ENCODE measurements around the gene SEZ6L2.
A peak's percentile ranks its signal among the peaks of the same experiment; 100 is the strongest.
"Not testable (repeated sequence)": the region's sequence is repeated elsewhere in the genome, so short reads cannot be mapped to it uniquely, and the experiment has no call there.

Gene SEZ6L2

DNA sequence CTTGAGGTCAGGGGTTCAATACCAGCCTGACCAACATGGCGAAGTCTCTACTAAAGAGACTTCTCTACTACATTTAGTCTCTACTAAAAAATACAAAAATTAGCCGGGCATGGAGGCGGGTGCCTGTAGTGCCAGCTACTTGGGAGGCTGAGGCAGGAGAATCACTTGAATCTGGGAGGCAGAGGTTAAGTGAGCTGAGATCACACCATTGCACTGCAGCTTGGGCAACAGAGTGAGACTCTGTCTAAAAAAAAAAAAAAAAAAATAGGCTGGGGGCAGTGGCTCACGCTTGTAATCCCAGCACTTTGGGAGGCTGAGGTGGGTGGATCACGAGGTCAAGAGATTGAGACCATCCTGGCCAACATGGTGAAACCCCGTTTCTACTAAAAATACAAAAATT lies 10.5 kb upstream of the SEZ6L2 start:
- not testable (repeated sequence) for DNase-seq

DNA sequence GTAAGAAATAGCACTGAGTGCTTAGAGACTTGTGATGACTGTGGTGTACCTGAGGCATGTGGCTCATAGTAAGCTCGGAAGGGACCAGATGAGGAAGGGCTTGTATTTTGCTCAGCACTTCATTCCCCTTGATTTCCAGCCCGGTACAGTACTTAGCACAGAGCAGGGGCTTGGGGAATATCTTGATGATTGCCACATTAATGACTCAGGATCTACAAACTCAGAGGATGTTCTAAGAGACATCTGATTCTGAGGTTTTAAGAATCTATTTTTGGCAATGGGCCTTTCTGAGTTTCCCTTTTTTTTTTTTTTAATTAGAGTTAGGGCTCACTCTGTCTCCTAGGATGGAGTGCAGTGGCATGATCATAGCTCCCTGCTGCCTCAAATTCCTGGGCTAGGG lies 10.0 kb upstream of the SEZ6L2 start:
- no peak for DNase-seq

DNA sequence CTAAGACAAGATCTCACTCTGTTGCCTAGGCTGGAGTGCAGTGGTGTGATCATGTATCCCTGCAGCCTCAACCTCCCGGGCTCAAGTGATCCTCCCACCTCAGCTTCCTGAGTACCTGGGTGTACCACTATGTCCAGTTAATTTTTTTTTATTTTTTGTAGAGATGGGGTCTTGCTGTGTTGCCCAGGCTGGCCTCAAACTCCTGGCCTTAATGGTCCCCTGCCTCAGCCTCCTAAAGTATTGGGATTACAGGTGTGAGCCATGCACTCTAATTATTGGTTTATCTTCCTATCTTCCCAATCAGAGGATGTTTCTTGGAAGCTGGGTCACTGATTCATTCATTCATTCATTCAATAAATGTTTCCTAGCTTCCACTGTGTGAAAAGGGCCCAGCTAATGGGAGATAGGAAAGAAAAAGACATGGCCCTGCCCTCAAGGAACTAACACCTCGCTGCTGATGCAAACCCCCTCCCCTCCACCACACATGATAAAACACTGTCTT lies 9.4 kb upstream of the SEZ6L2 start:
- DNase-seq, result no peak

DNA sequence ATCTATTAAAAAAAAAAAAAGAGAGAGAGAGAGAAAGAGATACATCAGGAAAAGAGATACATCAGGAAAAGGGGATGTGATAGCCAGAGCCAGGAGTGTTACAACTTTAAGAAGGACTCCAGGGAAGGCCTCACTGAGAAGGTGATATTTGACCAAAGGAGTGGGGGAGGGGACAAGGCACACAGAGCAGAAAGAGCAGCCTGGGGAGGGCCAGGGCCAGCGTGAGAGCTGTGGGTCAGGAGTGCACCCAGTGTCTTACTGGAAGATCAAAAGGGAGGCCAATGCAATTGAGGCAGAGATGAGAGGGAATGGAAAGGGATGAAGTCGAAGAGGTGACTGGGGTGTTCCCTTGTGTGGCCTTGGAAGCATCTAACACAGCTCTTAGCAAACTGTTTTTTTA lies 8.6 kb upstream of the SEZ6L2 start:
- DNase-seq, result no peak

DNA sequence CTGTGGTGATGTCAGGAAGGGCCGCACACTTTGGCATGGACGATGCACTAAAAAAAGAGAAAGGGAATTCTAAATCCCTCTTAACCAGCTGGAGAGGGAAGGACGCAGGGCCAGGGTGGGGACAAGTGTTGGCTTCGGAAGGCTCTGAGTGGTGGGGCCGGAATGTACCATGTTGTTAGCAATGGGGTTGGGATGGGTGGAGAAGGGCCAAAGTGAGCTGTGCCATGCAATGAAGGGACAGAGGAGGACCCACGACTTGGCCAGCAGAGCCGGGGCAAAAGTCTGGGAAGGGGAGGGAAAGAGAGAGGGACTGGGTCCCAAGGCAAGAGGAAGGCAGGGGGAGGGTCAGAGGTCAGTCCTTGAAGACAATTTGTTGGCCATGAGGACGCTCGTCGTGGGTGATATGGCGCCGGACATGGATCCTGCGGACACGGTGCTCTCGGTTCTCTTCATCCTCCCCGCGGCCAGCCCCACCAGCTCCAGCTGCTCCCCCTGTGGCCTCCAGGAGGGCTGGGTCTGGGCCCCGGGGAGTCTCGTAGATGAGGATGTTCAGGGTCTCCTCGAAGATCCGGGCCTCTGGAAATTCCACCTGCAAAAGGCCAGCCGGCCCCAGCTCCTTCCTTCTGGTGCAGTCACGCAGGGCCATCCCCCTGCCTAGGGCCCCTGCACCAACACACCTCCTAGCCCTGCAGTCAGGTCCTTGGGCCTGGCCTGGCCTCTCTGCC lies 7.3 kb upstream of the SEZ6L2 start:
- no peak for DNase-seq

DNA sequence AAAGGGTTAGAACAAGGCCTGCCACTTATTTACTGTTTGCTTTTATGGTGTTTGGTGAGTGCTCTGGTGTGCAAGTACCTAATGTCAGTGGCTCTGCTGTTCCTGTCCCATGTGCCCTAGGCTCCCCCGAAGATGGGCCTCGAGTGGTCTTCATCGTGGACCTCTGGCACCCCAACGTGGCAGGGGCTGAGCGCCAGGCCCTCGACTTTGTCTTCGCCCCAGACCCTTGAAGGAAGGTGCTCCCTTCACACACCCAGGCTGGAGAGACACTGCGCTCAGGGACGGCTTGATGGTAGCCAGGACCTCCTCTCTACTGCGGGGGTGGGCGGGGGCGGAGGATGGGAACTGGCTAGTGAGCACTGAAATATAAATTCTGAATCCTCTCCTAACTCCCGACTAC lies 6.3 kb upstream of the SEZ6L2 start:
- no peak for DNase-seq

DNA sequence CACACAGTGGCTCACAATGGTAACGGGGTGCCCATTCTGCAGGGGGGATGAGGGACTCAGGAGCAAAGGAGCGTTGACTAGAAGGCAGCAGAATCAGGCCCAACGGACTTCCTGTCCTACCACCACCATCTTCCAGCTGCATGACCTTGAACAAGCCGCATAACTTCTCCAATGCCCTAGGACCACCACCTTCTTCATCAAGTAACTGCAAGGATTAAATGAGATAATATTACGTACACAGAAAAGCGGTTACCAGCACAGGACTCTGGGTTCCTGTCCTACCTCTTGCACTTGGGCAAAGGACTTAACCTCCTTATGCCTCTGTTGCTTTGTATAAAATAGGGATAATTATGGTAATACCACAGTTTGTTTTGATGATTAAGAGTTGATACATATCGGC lies 5.6 kb upstream of the SEZ6L2 start:
- no peak for DNase-seq

DNA sequence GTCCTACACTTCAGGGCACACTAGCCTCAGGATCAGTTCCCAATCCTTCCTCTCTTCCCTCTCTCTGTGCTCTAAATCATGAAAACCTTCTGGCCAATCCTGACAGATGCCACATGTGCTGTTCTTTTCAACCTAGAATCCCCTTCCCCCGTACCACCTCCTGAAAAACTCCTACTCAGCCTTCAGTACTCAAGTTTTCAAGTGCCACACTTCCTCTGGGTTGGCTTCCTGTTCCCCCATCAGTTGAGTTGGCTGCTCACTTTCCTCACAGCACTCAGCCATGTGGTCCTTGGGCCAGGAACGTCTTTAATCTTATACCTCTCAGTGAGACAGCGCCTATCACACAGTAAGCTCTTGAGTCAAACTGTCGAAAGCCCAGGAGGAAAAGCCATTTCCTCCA lies 4.2 kb upstream of the SEZ6L2 start:
- DNase-seq, result no peak

DNA sequence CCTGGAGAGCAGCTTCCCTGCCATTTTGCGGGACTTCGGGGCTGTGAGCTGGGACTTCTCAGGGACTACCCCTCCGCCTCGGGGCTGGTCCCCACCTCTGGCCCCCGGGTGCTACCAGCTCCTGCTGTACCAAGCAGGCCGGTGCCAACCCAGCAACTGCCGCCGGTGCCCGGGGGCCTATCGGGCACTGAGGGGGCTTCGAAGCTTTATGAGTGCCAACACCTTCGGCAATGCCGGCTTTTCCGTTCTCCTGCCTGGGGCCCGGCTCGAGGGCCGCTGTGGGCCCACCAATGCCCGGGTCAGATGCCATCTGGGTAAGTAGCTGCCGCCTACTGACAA lies 2.2 kb upstream of the SEZ6L2 start:
- DNase-seq, result no peak

DNA sequence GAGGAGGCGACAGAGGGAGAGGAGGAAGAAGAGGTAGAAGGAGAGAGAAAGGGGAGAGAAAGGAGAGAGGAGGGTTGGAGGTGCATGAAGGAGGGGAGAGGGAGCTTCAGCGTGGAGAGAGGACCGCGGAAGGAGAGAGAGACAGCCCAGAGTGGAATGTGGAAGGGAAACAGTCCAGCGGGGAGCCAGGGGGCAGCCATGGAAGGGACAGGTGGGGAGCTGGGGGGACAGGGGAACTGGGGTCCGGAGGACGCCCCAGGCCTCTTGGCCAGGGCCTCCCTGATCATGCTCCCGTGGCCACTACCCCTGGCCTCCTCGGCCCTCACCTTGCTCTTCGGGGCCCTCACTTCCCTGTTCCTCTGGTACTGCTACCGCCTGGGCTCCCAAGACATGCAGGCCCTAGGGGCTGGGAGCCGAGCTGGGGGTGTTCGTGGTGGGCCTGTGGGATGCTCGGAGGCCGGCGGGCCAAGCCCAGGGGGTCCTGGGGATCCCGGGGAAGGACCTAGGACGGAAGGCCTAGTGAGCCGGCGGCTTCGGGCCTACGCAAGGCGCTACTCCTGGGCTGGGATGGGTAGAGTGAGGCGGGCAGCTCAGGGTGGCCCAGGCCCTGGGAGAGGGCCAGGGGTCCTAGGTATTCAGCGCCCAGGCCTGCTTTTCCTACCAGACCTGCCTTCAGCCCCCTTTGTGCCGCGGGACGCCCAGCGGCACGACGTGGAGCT lies 1.7 kb upstream of the SEZ6L2 start:
- DNase-seq, result no peak

DNA sequence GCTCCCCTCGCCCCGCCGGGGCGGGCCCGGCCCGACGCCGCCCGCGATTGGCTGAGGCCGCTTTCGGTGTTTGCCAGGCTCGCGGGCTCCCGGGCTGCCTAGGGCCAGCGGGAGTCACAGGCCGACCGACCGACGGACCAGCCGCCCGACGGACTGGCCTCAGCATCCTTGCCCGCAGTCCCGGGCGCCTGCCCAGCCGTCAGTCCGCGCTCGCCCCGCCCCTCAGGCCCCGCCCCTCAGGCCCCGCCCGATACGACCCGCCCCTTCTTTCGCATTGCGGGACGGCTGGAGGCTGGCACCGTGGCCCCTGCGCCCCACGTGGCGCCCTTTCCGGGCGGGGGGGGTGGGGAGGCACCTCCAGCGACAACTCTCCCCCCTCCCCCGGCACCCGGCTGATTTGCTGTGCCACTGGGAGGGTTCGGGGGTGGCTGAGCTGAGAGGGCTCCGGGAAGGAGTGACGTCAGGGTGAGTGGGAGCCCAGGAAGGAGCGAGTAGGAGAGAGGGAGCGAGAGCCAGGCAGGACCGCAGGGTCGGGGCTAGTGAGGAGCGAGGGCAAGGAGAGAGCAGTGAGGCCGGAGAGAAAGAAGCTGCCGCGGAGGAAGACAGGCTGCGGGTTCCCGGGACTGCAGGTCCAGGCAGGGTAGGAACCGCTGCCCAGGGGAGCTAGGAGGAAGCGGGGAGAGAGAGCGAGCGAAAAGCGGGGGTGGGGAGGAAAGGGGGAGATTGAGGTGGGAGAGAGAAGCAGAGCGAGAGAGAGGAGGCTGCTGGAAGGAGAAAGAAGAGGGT lies 945 bp upstream of the SEZ6L2 start, which contains the start of gene ASPHD1:
Gene ASPHD1 (plus strand): TSS at position 387 of the 786 bp plus-strand sequence. CDS start 484 bp downstream, outside the sequence.
- DNase-seq, result peak; percentile 82

DNA sequence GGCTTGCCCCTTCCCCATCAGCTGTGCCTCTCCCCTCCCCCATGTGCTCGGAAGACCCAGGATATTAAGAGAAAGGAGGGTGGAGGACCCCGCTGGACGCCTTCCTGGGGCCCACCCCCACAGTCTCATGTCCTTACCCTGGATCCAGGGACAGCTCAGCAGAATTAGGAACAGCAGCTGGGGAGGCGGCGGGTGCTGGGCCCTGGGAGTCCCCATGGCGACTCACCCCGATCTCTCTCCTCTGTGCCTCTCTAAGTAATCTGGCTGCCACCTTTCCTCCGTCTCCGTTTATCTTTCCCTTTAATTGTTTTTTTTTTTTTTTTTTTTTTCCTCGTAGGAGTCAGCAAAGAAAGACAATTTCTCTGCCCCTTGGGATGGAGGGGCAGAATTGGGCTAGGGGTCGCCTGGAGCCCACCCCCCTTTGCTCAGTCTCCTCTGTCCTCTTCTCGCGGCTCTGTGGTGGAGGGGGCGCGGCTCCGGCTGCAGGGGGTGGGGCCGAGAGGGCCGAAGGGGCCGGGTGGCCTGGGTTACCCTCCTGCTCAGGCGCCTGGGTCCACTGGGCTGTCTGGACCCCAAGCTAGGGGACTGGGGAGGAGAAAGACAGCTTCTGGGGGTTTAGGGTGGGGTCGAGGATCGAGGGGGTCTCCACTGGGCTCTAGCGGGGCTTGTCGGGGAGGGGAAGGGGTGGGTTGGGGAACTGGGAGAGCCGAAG lies 390 bp downstream of the SEZ6L2 start:
- peak; percentile 71 for DNase-seq

DNA sequence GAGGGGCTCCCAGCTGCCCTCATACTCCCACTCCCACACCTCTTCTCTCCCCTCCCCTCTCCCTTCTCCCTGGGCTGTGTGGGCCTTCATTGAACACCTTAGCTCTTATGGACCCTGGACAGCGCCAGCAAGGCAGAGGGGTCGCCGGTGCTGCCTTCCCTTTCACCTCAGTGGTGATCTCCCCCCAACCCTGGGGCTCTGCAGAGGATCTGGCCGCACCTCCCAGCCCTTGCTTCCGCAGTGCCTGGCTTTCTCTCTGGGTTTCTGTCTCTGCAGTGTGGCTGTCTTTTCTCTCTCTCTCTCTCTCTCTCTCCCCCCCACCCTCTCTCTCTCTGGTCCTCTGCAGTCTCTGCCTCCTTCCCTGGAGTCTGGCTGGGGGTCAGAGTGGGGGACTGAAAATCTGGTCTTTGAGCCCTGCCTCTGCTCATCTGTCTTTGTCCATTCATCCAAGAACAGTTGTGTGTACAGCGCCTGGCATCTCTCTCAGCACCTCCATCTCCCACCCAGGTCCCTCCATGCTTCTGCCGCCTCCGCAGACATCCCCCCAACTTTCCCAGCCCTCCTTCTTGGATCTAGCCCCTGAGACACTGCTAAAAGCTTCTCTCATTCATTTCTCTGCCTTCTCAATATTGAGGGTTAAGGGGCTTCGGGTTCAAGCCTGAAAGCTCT lies 1.1 kb downstream of the SEZ6L2 start:
- no peak for DNase-seq

DNA sequence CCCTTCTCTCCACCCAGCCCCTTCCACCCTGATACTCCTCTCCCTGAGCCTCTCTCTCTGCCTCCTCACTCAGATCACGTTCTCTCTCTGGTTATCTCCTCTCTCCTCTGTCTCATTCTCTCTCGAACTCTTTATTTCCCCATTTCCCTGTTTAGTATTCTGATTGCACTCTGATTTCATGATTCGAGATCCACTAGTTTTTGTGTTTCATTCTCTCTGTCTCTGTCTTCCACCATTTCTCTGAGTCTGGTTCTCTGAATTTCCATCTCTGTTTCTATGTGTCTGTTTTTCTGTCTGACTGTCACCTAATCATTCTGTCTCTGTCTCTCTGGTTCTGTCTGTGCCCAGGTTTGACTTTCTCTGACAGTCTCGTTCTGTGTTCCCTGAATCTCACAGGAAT lies 2.0 kb downstream of the SEZ6L2 start:
- no peak for DNase-seq

DNA sequence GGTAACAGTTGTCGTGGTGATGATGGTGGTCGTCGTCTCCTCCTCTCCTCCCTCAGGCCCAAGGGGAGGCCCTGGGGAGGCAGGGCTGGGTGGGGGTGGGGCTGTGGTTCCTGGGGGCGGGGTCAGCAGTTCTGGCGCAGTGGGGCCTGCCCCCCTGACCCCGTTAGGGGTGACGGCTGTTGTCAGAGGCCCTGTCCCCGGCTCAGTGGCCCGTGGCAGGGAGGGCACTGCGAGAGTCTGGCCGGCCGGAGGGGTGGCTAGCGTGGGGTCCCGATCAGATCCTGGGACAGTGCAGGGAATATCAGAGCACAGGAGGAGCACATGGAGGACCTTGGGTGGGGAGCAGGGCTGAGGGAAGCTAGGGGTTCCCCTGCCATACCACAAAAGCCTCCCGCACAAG lies 2.5 kb downstream of the SEZ6L2 start:
- no peak for DNase-seq

DNA sequence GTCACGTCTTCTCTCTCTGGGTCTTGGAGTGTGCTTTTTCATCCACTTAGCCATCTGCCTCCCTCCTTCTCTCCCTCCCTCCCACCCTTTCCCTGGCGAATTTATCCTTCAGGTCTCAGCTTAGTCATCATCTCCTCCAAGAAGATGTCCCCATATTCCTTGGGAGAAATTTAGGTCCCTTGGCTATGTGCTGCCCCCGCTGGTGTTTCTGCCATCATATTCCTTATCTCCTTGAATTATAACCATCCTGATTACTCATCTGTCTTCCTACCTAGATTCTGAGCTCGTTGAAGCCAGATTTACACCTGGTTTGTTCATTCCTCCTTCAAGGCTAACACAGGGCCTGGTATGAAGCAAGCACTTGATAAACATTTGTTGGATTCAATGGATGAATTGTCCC lies 5.0 kb downstream of the SEZ6L2 start:
- DNase-seq, result no peak

DNA sequence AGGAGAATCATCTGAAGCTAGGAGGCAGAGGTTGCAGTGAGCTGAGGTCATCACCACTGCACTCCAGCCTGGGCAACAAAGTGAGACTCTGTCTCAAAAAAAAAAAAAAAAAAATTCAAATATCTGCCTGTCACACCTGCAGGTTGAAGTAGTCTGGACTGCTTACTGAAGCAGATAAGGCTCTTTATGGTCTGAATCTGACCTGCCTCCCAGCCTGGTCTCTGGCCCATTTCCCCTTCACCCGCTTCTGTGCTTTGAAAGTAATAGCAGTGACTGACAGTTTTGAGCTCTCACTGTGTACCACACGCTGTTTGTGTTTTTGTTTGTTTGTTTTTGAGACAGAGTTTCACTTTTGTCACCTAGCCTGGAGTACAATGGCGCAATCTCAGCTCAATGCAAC lies 5.8 kb downstream of the SEZ6L2 start:
- no peak for DNase-seq

DNA sequence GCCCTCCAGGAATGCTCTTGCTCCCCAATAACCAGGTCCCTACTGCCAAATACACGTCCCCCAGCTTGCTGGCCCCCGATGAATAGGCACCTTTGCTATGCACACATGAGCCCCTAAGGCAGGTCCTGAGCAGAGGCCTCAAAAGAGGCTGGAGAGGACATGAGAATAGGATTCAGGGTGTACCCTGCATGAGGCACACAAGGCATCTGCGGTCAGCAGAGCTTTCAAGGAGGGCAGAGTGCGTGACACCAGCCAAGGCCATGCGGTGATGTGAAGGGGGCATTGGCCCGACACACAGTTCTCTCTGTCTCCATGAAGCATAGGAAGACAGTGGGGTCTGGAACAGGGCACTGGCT lies 6.9 kb downstream of the SEZ6L2 start:
- DNase-seq, result no peak

DNA sequence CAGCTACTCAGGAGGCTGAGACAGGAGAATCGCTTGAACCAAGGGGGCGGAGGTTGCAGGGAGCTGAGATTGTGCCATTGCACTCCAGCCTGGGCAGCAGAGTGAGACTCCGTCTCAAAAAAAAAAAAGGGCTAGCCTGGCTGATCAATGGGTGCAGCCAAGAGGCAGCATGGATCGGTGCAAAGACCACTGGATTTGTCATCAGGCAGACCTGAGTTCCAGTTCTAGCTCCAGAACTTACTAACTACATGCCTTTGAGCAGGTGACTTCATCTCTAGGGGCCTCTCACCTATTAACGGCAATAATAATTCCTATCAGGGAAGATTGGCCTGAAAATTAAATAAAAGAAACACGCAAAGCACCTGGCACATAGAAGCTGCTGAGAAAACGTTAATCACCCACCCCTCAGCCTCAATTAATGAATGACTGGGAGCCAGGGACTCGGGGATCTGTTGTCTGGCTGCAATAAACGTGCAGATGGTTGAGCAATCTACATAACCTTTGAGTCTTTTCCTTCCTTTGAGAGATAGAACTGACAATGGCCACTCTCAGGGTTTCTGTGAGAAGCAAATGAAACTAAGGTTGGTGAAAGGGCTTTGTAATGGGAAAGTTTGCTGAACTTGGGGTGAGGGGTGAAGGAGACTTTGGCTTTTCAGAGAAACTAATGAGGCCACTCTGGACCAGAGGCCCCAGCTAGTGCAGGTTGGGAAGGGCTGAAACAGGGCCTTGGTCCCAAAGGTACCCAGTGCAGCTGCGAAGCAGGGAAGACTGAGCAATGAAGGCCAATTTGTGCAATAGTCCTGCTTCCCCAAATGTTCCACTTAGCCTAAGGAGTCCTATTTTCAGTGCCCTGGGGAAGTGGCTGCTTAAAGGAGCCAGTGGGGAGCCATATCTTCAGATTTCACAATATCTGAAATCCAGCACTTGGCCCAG lies 7.6 kb downstream of the SEZ6L2 start:
- DNase-seq, result peak; percentile 10

DNA sequence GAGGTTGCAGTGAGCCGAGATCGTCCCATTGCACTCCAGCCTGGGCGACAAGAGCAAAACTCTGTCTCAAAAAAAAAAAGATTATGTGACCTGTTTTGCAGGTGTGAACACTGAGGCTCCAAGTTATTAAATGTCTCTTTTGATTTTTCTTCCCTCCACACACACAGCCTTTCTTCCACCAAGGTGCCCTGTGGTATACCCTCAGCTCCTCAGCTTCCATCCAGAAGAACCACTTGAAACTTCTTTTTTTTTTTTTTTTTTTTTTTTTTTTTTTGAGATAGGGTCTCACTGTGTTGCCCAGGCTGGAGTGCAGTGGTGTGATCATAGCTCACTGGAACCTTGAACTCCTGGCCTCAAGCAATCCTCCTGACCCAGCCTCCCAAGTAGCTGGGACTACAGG lies 10.0 kb downstream of the SEZ6L2 start:
- not testable (repeated sequence) for DNase-seq

DNA sequence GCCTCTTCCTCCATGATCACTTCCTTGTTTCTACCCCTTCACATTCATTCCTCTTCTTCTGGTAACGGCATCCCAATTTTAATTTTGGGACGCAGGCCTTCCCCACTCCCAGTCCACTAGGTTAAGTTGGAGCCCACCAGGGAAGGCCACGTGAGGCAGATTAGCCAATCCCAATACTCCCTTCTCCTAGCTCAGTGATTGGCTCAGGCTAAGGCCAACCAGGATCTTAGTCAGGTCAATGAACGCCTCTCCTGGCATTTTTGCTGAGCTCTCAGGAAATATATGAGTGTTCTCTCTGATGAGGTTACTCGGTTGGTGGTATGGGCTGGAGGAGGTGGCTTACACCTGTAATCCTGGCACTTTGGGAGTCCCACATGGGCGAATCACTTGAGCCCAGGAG lies 15.4 kb downstream of the SEZ6L2 start:
- no peak for DNase-seq
